ENCODE results near the gene LDLRAP1.

GRCh38 chr1:25562928-25563283 is 19.5 kb downstream of the LDLRAP1 start:
- no peak for TF ChIP-seq CTCF (conservative IDR thresholded peaks at IDR 0.05; ENCODE audit: low read length)
- TF ChIP-seq EZH2phosphoT487 (IDR thresholded peaks at IDR 0.05; ENCODE audit: borderline replicate concordance), result no peak
